GM19372 (cell line): ENCODE data around the gene WDR83.
"Not testable (repeated sequence)": the region's sequence is repeated elsewhere in the genome, so short reads cannot be mapped to it uniquely, and the experiment has no call there.

ENCODE experiments used
- ATAC-seq: cut with Tn5 transposase; IDR thresholded peaks from one replicate; pipeline ENCODE4 v1.9.1; 2021; ENCODE audit warnings: mild to moderate bottlenecking, low read depth, moderate library complexity; ENCODE audit not compliant: unreplicated experiment

WDR83 gene

GRCh38 chr19:12681074-12681987, 14.7 kb downstream of the WDR83 start, which contains the start of gene DHPS:
TSS of gene DHPS (minus strand) at chr19:12681880. CDS start at chr19:12681766, 114 bp downstream.
- ATAC-seq: peak; percentile 75

DNA sequence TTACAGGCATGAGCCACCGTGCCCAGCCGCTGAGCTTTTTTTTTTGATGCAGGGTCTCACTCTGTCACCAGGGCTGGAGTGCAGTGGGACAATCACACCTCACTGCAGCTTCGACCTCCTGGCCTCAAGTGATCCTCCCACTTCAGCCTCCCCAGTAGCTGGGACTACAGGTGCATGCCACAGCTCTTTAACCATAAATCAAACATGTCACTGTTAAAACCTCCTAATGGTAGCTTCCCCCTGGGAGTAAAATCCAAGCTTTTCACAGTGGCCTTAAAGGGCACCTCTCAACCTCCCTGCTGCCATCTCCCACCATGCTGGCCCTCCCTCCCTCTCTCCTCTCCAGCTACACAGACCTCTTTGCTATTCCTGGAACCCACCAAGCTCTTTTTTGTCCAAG, 19.2 kb downstream of the WDR83 start:
- ATAC-seq: no peak

- ATAC-seq: no peak
These were observed 21.0 kb downstream of the WDR83 start, which contains the start of gene GNG14 for GRCh38 chr19:12687496-12688196. TSS of gene GNG14 (plus strand) at chr19:12687998. CDS start at chr19:12688049, 51 bp downstream.

DNA sequence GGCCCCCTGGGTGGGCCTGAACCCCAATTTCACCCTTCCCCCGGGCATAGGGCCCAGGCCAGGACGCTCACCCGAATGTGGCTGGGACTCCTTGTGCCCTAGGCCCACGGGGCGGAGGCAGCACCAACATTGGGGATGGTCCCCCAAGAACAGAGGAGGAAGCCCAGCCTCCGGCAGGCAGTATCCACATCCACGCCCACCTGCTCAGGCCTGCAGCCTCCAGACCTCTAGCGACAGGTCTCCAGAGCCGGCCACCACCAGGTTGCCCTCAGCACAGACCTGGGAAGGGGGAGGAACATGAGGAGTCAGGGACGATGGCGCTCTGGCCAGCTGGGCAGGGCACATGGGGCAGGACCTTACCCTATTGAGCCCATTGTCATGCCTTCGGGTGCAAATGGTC, 22.4 kb downstream of the WDR83 start:
- ATAC-seq: no peak

DNA sequence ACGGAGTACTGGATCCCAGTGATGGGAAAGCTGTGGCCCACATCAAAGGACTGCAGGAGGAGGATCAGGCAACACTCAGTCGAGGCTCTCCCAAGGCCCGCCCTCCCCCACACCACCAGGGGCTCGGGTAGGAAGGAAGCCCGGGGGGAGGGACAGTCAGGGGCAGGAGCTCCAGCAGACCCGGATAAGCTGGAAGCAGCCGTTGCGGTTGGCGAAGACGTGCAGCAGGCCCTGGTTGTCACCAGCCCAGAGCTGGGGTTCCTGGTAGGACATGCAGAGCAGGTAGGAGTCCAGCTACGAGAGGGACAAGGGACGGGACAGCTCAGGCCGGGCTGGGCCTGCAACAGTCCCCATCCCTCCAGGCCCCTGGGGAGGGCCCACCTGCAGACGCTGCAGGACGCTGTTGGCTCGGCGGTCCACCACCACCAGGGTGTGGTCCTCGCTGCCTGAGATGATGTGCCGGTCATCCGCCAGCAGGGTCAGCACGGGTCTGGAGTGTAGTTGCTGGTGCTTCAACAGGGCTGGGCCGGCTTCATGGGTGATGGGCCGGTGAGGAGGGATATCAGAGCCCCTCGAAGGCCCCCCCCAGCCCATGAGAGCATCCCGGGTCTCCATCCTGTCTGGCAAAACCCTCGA, 23.1 kb downstream of the WDR83 start:
- no peak for ATAC-seq

DNA sequence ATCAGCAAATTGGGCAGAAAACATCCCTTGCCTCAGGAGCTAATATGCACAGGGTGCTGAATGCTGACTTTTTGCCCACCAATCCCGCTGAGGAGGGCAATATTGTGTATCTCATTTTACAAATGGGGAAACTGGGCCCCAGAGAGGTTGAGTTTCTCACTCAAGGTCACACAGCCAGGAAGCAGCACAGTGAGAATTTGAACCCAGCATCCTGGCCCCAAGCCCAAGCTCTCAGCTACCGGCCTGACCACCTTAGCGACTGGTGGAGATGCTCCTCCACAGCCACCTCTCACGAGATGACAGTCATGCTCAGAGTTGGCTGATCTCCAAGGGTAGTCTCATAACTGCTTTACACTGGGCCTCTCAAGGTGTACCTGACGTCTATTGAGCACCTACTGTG, 26.4 kb downstream of the WDR83 start:
- no peak for ATAC-seq

GRCh38 chr19:12694641-12695040, 28.0 kb downstream of the WDR83 start:
- ATAC-seq: no peak

DNA sequence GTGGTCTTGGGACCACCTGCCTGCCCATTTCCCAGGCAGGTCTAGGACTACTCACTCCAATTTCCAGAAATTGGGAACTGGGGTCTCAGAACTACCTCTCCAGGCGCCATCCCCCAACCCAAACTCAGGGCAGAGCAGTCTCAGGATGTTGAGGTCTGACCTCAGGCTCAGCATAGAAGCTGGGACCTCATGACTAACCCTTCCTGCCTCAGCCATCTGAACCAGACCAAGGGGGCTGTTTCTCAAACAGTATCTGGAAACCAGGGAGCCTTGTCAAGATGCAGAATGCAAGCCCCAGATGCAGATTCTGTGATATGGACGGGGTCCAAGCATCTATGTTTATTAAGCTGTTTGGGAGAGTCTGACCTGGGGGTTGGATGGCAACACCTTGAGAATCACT, 28.5 kb downstream of the WDR83 start:
- ATAC-seq: no peak

DNA sequence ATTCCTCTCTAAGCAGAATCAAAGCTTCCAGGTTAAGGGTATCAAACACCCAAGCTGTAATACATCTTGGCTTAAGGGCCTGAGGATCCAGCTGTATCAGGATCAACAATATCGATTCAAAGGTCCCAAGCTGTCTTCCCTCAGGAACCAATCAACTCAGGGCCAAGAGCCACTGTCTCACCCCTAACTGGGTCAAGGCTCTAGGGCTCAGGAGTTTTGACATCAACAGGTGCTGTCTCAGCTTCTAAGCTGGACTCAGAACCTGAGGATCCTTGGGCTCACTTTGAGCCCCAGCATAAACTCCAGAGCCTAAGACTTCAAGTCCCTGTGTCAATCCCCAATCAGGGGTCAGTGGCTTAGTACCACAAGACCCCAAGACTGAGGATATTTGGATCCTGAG, 28.9 kb downstream of the WDR83 start:
- ATAC-seq: no peak

GRCh38 chr19:12695997-12696365, 29.4 kb downstream of the WDR83 start:
- peak; percentile 18 for ATAC-seq

DNA sequence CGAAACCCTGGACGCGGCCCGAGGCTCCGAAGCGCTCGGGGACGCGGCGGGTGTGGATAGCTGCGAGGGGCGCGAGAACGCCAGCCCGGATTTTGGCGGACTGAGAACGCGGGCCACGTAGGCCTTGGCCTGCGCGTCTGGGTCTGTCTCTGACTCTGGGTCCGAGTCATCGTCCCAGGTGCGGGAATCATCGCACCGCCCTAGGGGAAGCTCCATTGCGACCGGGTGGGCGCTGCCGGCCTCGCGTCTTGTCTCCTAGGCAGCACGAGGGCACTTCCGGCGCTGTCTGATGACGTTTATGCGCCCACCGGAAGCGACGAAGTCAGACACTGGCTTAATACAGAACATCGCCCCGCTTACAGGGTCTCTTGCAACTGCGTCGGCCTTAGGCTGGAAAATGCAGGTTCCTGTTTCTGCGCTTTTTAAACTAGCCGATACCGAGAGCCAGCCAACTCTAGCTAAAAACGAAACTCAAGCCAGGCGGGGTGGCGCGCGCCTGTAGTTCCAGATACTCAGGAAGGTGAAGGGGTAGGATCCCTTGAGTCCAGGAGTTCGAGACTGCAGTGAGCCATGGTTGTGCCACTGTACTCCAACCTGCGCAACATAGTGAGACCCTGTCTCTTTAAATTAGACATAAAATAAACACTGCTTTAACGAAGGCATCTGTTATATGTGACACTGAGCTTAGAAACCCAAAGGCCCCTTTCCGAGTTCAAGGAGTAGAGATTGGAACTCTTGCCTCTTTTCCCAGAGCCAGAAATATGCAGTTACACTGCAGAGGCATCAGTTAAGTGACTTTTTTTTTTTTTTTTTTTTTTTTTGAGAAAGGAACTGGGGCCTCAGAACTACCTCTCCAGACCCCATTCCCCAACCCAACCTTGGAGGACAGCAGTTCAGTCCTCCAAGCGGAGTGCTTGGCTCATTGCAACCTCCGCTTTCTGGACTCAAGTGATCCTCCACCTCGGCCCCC, 30.0 kb downstream of the WDR83 start, which contains the start of gene FBXW9:
Gene FBXW9, minus strand, starts transcription at position 266 of the 970 bp plus-strand sequence. Its CDS starts 50 bp downstream, at position 216.
- ATAC-seq: peak; percentile 83

GRCh38 chr19:12697425-12697824, 30.8 kb downstream of the WDR83 start:
- ATAC-seq: not testable (repeated sequence)

DNA sequence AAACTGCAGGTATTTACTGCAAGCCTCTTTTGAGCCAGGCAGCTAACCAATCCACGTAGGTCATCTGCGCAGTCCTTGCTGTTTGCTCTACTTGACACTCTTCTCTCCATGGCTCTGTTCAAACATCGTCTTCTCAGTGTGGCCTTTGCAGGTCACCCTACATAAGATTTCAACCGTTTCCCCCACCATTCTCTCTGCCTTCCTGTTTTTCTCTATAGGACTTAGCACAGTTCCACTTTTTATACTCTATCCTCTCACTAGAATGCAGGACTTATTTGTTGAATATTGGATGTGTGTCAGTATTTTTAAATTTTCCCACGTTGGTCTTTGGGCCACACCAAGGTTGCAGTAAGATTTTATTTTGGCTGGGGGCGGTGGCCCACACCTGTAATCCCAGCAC, 31.5 kb downstream of the WDR83 start:
- ATAC-seq: no peak

DNA sequence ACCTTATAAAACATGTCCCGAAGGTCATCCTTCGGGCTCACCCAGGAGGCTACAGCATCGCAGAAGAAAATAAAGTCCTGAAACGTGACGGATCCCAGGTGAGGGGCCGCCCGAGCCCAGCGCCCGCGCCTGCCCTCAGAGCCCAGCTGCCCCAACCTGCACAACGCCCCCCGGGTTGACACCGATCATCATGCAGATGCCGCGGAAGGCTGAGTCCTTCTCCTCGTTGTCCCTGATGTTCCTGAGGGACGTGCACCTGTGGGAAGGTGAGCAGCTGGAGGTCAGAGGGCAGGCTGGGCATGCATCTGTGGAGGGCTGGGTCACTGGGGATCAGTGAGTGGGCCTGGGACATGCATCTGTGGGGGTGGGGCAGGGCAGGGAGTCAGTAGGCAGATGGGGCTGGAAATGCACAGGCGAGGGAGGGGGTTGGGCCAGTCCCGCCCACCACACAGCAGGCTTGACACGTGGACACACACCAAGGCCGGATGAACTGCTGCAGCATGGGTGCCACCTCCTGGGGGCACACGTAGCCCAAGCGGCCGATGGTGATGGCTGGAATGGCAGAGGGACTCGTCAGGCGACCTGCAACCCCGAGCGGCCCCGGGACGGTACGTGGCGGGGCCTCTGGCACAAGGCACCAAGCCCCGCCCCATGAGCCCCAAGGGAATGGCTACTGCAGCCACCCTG, 35.1 kb downstream of the WDR83 start:
- no peak for ATAC-seq

- no peak for ATAC-seq
These were observed 36.4 kb downstream of the WDR83 start for GRCh38 chr19:12703046-12703445.

DNA sequence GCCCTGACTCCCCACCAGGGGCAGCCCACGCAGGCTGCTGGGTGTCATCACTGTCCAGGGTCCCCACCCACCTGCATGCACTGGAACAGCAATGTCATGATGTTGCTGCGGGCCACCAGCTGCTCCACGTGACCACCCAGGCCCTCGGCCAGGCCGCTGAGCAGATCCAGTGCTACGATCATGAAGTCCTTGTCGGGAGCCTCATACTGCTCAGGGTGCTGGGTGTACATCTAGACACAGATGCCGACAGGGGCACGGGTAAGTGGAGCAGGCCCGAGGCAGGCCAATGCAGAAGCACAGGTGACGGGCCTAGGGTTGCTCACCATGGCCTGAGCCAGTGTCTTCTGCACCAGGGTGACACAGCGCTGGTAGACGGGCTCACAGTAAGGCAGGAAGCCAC, 38.6 kb downstream of the WDR83 start:
- no peak for ATAC-seq

DNA sequence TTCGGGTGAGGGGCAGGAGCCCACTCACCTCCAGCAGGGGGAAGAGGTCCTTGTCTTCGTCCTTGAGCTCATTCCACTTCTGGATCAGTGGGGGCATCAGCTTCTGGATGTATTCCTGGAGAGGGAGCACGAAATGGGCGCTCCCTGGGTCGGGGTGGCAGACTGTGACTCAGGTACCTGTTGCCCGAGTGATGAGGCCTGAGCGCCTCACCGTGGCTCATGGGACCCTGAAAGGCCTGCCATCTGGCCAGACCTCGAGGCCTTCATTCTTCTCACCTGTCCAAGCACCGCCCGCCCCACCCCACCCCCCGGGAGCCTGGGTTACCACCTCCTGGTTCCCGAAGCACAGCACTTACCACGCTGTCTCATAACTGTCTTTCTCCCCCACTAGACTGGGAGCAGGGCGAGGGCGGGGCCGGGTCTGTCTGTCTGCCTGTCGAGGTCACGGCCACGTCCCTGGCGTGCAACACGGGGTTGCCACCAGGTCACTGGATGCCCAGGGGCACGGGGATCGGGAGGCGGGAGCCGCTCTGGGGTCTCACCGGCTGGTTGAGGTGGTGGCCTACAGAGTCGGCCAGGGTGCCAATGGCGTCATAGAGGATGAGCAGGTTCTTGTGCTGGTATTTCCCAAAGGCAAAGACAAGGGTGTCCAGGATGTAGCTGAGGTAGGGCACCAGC, 39.2 kb downstream of the WDR83 start:
- no peak for ATAC-seq

DNA sequence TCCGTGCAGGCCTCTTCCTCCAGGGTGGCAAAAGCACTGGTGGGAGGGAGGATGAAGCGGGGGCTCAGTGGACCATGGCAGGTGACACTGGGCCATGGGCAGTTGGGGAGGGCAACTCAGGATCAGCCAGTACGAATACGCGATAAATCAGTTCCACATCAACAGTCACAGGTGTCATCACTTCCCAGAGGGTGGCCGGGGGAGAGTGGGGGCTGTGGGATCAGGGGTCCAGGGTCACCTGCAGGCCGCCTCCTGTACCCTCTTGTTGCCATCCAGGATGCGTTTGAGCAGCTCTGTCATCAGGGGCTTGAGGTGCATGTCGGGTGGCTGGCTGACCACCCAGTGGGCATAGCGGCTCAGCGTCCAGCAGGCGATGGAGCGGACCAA, 39.7 kb downstream of the WDR83 start:
- no peak for ATAC-seq

- no peak for ATAC-seq
These were observed 42.0 kb downstream of the WDR83 start for GRCh38 chr19:12708641-12709040.
